Breast epithelium (tissue), 3 donors: ENCODE measurements around the gene LAMTOR2.

Experiments
- CTCF ChIP-seq, 3 donors: fragments of 450-650 bp; IDR thresholded peaks; one replicate each; pipeline ENCODE4 v1.5.1; 2016 to 2017; ENCODE audit warnings: antibody characterized with exemption in 3 of 3, mild to moderate bottlenecking in 3 of 3, moderate library complexity in 3 of 3
- POLR2A ChIP-seq: fragments of 450-650 bp; IDR thresholded peaks from one replicate; pipeline ENCODE4 v1.6.1; 2016; ENCODE audit warnings: antibody characterized with exemption, mild to moderate bottlenecking, moderate library complexity
- POLR2AphosphoS5 ChIP-seq, 3 donors: sonication (generic); formaldehyde crosslinking; IDR thresholded peaks; one replicate each; pipeline ENCODE4 v1.6.1; 2017; ENCODE audit warnings: antibody characterized with exemption in 3 of 3

- TF ChIP-seq CTCF (IDR thresholded peaks at IDR 0.05): no peak
- no peak for TF ChIP-seq POLR2A
- TF ChIP-seq POLR2AphosphoS5 (IDR thresholded peaks at IDR 0.05): no peak
Measured at GRCh38 chr1:156051011-156051725, 3.4 kb upstream of the LAMTOR2 start.
